ENCODE data around the gene CCT7.

- no peak for TF ChIP-seq CTCF (IDR thresholded peaks at IDR 0.05; ENCODE audit: low read depth, low read length, poor library complexity, severe bottlenecking)
- no peak for TF ChIP-seq EZH2phosphoT487 (IDR thresholded peaks at IDR 0.05; ENCODE audit: borderline replicate concordance, low read length)
These were observed 58.3 kb downstream of the CCT7 start for GRCh38 chr2:73292316-73292905.

Measured in DOHH2 (cell line).